ENCODE data around the gene MINDY4. TPM values are rescaled to one million over a fixed set of nuclear protein-coding genes. Genes with fewer than 3 reads are reported as not detected.

The MINDY4 gene
- total RNA-seq, 4 donors from 2014 or later: 11.0 to 30.9 (median 18.9) TPM

- TF ChIP-seq CTCF (IDR thresholded peaks at IDR 0.05): no peak
- DNase-seq (ENCODE audit: low spot score): no peak
- ATAC-seq (ENCODE audit: low FRiP score): no peak
Measured at GRCh38 chr7:30922596-30922995, 151.4 kb downstream of the MINDY4 start.

- ATAC-seq (ENCODE audit: low FRiP score) (no peak), DNase-seq (ENCODE audit: low spot score) (no peak)
- TF ChIP-seq CTCF (IDR thresholded peaks at IDR 0.05): no peak
Measured at GRCh38 chr7:30923009-30923773, 152.0 kb downstream of the MINDY4 start.

- DNase-seq (ENCODE audit: low spot score) (peak; percentile 9), ATAC-seq (ENCODE audit: low FRiP score) (no peak)
- TF ChIP-seq CTCF (IDR thresholded peaks at IDR 0.05): no peak
Measured at GRCh38 chr7:30923774-30924413, 152.7 kb downstream of the MINDY4 start.

GRCh38 chr7:30924624-30925023, 153.4 kb downstream of the MINDY4 start:
- no peak for TF ChIP-seq CTCF (IDR thresholded peaks at IDR 0.05)
- no peak for ATAC-seq (ENCODE audit: low FRiP score)
- DNase-seq (ENCODE audit: low spot score): peak; percentile 7

GRCh38 chr7:30925117-30925516, 153.9 kb downstream of the MINDY4 start:
- TF ChIP-seq CTCF (IDR thresholded peaks at IDR 0.05): no peak
- ATAC-seq (ENCODE audit: low FRiP score): no peak
- peak; percentile 4 for DNase-seq (ENCODE audit: low spot score)

GRCh38 chr7:30925913-30926312, 154.7 kb downstream of the MINDY4 start:
- no peak for TF ChIP-seq CTCF (IDR thresholded peaks at IDR 0.05)
- ATAC-seq (ENCODE audit: low FRiP score) (no peak), DNase-seq (ENCODE audit: low spot score) (no peak)

- DNase-seq (ENCODE audit: low spot score) (peak; percentile 16), ATAC-seq (ENCODE audit: low FRiP score) (no peak)
- TF ChIP-seq CTCF (IDR thresholded peaks at IDR 0.05): no peak
Measured at GRCh38 chr7:30926313-30926712, 155.1 kb downstream of the MINDY4 start.
